Endodermal cell (in vitro differentiated cells): Measurements from ENCODE around the gene CATSPER4. TPM values are rescaled to one million over a fixed set of nuclear protein-coding genes. Genes with fewer than 3 reads are reported as not detected.
A peak's percentile ranks its signal among the peaks of the same experiment; 100 is the strongest.

Experiments
- DNase-seq: peaks from one replicate; pipeline ENCODE4 v3.0.0-alpha.2; 2017
- H3K27ac ChIP-seq: 2 replicates; pipeline ENCODE4 v1.5.1; 2013; ENCODE audit warnings: mild to moderate bottlenecking, low read depth, low read length, moderate library complexity
- H3K27me3 ChIP-seq: 2 replicates; pipeline ENCODE4 v1.6.1; 2013; ENCODE audit warnings: mild to moderate bottlenecking, low read length, moderate library complexity; ENCODE audit not compliant: insufficient read depth, control insufficient read depth, poor library complexity, severe bottlenecking
- H3K36me3 ChIP-seq: 2 replicates; pipeline ENCODE4 v1.7.0; 2013; ENCODE audit warnings: mild to moderate bottlenecking, low read length, moderate library complexity; ENCODE audit not compliant: control insufficient read depth, insufficient read depth
- H3K4me1 ChIP-seq: one replicate; pipeline ENCODE4 v1.7.0; 2013; ENCODE audit warnings: low read length; ENCODE audit not compliant: control insufficient read depth, insufficient read depth
- H3K4me3 ChIP-seq: 2 replicates; pipeline ENCODE4 v1.5.1; 2013; ENCODE audit warnings: mild to moderate bottlenecking, low read length, moderate library complexity
- H3K9ac ChIP-seq: 2 replicates; pipeline ENCODE4 v1.6.1; 2013; ENCODE audit warnings: mild to moderate bottlenecking, low read length, moderate library complexity; ENCODE audit not compliant: poor library complexity, severe bottlenecking; ENCODE audit errors: extremely low read depth
- H3K9me3 ChIP-seq: 2 replicates; pipeline ENCODE4 v1.6.1; 2013; ENCODE audit warnings: mild to moderate bottlenecking, low read length, moderate library complexity; ENCODE audit not compliant: control insufficient read depth
- H3K27ac Mint-ChIP-seq: 2 replicates; pipeline ENCODE4 v1.8.0; 2020; ENCODE audit warnings: mixed read lengths
- H3K27me3 Mint-ChIP-seq: 2 replicates; pipeline ENCODE4 v1.8.0; 2021; ENCODE audit warnings: mild to moderate bottlenecking, mixed read lengths; ENCODE audit not compliant: insufficient read depth
- H3K36me3 Mint-ChIP-seq: 2 replicates; pipeline ENCODE4 v1.8.0; 2020; ENCODE audit warnings: low read depth, mixed read lengths
- H3K4me1 Mint-ChIP-seq: 2 replicates; pipeline ENCODE4 v1.8.0; 2020; ENCODE audit warnings: mixed read lengths
- H3K4me3 Mint-ChIP-seq: 2 replicates; pipeline ENCODE4 v1.8.0; 2020; ENCODE audit warnings: mild to moderate bottlenecking, moderate library complexity, mixed read lengths
- H3K9me3 Mint-ChIP-seq: 2 replicates; pipeline ENCODE4 v1.8.0; 2020; ENCODE audit warnings: mild to moderate bottlenecking, mixed read lengths
- CTCF ChIP-seq: fragments of 200-600 bp; sonication (generic); conservative IDR thresholded peaks from 2 replicates; pipeline ENCODE4 v1.5.0; 2021; ENCODE audit warnings: antibody characterized with exemption, mild to moderate bottlenecking
- WGBS, 2 experiments: methylation state at CpG; one replicate each; pipeline versions ENCODE4 v1.1.5 to v1.1.7; 2013; ENCODE audit warnings: missing lambda C conversion rate in 2 of 2, mixed read lengths in 1 of 2; ENCODE audit not compliant: insufficient coverage in 1 of 2, insufficient read length in 1 of 2; 5-methylcytosine and 5-hydroxymethylcytosine counted together
- total RNA-seq, 2 donors: library from RNA; stranded (reverse); fragmentation: NEBNext Ultra II Directional in 1 of 2; extraction: Animal tissue kit (Norgen Biotek cat#: 25700) in 1 of 2; gene quantifications; 2 replicates in 1 of 2; 3 replicates in 1 of 2; pipeline ENCODE4 v1.2.1, GENCODE V29; 2021

CATSPER4 gene
- total RNA-seq, 2 donors from 2014 or later = 0.20 to 0.35 TPM

DNA sequence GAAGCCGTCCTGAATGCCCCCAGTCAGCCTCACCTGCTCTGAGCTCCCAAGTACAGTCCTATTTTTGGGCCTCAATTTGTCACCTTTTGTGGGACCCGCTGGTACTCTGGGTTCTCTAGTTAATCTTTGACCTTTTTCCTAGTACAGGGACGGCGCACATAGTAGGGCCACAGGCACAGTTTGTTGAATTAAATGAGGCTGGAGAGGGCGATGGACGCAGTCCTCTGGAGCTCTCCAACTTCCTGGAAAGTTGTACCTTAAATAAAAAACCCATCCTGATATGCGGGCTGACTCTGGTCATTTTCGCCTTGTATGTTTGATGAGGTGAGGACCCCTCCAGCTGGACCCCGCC, 26.7 kb upstream of the CATSPER4 start:
- 89 to 92% methylated on average over 9 of the region's 9 CpGs for WGBS, 2 experiments
- Histone ChIP-seq H3K9me3 (no peaks in the 10 kb centered on the region), H3K27me3 (peaks cover 47% of the 10 kb centered on the region), H3K4me1 (peaks cover 7% of the 10 kb centered on the region), H3K36me3 (no peaks in the 10 kb centered on the region), H3K9ac (no peak overlapping the region), H3K4me3 (no peak overlapping the region), H3K27ac (no peak overlapping the region)
- DNase-seq = no peak
- Mint-ChIP-seq H3K9me3 (no peaks in the 10 kb centered on the region), H3K27ac (no peak overlapping the region), H3K27me3 (peaks cover 73% of the 10 kb centered on the region), H3K4me3 (peak overlapping the region; percentile 67), H3K4me1 (peaks cover 39% of the 10 kb centered on the region), H3K36me3 (no peaks in the 10 kb centered on the region)
- no peak for TF ChIP-seq CTCF

GRCh38 chr1:26164036-26164860, 26.2 kb upstream of the CATSPER4 start:
- H3K27me3 Mint-ChIP-seq = peaks cover 72% of the 10 kb centered on the region
- Histone ChIP-seq H3K27me3 (peaks cover 47% of the 10 kb centered on the region), H3K4me1 (peaks cover 3% of the 10 kb centered on the region), H3K27ac (peak overlapping the region; percentile 38), H3K36me3 (no peaks in the 10 kb centered on the region), H3K9ac (peak overlapping the region; percentile 44), H3K9me3 (no peaks in the 10 kb centered on the region), H3K4me3 (peak overlapping the region; percentile 74)
- peak; percentile 85 for TF ChIP-seq CTCF
- peak; percentile 92 for DNase-seq
- peak overlapping the region; percentile 94 for H3K27ac Mint-ChIP-seq
- 11 to 32% methylated on average over 21 to 72 of the region's 72 CpGs for WGBS, 2 experiments
- H3K9me3 Mint-ChIP-seq = no peaks in the 10 kb centered on the region
- no peaks in the 10 kb centered on the region for H3K36me3 Mint-ChIP-seq
- peak overlapping the region; percentile 67 for H3K4me3 Mint-ChIP-seq
- H3K4me1 Mint-ChIP-seq = peaks cover 37% of the 10 kb centered on the region

DNA sequence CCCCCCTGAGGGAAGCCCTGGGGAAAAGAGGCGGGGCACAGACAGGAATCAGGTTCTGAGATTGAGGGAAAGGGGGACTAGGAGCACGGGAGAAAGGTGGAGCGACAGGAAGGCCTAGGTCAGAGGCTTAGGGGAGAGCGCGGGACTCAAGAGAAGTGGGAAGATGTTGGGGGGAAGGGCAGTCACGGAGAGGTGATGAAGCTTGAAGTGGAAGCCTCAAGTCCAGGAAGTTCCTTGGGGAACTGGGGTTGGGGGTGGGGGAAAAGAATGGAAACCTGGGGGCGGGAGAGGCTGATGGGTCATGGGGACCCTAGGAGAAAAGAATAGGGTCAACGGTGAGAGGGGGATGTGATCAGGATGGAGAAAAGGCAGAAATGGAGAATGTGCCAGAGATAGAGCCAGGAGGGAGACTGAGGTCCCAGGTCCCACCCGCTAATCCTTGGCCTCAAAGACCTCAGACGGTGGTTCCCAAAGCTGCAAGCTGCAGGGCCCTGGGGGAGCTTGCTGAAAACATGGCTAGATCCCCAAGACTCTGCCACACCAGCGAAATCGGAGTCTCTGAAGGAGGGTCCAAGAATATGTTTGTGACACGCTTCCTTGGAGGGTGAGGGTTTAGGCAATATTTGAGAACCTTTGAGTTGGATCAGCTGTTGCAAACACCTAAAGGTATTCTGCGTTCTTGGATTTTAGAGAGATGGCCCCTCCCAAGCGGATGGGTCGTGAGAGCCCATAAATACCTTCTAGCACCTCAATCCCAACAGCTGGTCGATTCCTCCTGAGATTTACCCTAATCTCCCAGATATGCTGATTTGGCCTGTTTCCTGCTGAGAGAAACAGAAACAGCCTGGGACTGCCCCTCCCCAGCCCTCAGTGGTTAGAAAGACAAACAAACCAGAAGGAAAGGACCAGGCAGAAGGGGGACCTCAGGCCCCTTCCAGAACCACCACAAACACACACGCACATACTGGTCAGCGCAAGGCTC, 25.2 kb upstream of the CATSPER4 start:
- Histone ChIP-seq H3K36me3 (no peaks in the 10 kb centered on the region), H3K4me3 (peak overlapping the region; percentile 74), H3K27me3 (peaks cover 38% of the 10 kb centered on the region), H3K9ac (peak overlapping the region; percentile 44), H3K9me3 (no peaks in the 10 kb centered on the region), H3K4me1 (peaks cover 3% of the 10 kb centered on the region), H3K27ac (peak overlapping the region; percentile 38)
- no peak for TF ChIP-seq CTCF
- H3K9me3 Mint-ChIP-seq = no peaks in the 10 kb centered on the region
- WGBS, 2 experiments = 37 to 48% methylated on average over 12 to 19 of the region's 19 CpGs
- DNase-seq = peak; percentile 76
- H3K27me3 Mint-ChIP-seq = peaks cover 65% of the 10 kb centered on the region
- peak overlapping the region; percentile 94 for H3K27ac Mint-ChIP-seq
- H3K36me3 Mint-ChIP-seq = no peaks in the 10 kb centered on the region
- H3K4me1 Mint-ChIP-seq = peaks cover 34% of the 10 kb centered on the region
- H3K4me3 Mint-ChIP-seq = peak overlapping the region; percentile 67
